GM10248 (cell line): ENCODE results near the gene LSM3.

ENCODE experiments used
- CTCF ChIA-PET: fragments of 300-600 bp; sonication (Branson Sonifier 250); formaldehyde crosslinking; extraction: SDS; loops from one replicate; lab custom pipeline; 2021; ENCODE audit warnings: antibody characterized with exemption; lab: Yijun Ruan, JAX
- POLR2A ChIA-PET: fragments of 350-650 bp; sonication (Branson Sonifier 250); formaldehyde crosslinking; extraction: SDS; loops from one replicate; lab custom pipeline; 2020; ENCODE audit warnings: antibody characterized with exemption; lab: Yijun Ruan, JAX
- DNase-seq: peaks from one replicate; pipeline ENCODE4 v3.0.0; 2012; ENCODE audit errors: extremely low spot score
- CTCF ChIP-seq: IDR thresholded peaks from 2 replicates; pipeline ENCODE4 v1.5.1; 2012; ENCODE audit warnings: mild to moderate bottlenecking, low read depth; ENCODE audit errors: extremely low read depth, missing control alignments, control extremely low read depth

The LSM3 gene

GRCh38 chr3:14141602-14142341 lies 36.8 kb upstream of the LSM3 start:
- no peak for DNase-seq
- ChIA-PET CTCF (interaction anchor here (1.1 to 2.0 kb wide), 4 partner anchors 15 to 62 kb away, joined by 3 to 6 read pairs (median 4); partner anchors contain the start of genes CHCHD4 and TMEM43), POLR2A (no interaction called here)
- TF ChIP-seq CTCF: no peak

DNA sequence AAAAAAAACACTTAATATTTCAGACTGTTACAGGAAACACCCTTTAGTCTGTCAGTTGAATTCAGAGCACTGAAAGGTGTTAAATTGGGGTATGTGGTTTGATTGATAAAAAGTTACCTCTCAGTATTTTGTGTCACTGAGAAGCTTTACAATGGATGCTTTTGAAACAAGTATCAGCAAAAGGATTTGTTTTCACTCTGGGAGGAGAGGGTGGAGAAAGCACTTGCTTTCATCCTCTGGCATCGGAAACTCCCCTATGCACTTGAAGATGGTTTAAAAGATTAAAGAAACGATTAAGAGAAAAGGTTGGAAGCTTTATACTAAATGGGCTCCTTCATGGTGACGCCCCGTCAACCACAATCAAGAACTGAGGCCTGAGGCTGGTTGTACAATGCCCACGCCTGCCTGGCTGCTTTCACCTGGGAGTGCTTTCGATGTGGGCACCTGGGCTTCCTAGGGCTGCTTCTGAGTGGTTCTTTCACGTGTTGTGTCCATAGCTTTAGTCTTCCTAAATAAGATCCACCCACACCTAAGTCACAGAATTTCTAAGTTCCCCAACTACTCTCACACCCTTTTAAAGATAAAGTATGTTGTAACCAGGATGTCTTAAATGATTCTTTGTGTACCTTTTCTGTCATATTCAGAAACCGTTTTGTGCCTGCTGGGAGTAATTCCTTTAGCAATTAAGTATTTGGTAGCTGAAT lies 35.9 kb upstream of the LSM3 start:
- no peak for DNase-seq
- ChIA-PET CTCF (interaction anchor here (1.1 to 2.0 kb wide), 4 partner anchors 15 to 61 kb away, joined by 3 to 6 read pairs (median 4); partner anchors contain the start of genes CHCHD4 and TMEM43), POLR2A (interaction anchor here (1.1 kb wide), 1 partner anchor 36 kb away, joined by 3 read pairs; the partner anchor contains the start of genes LSM3 and XPC)
- TF ChIP-seq CTCF: no peak

DNA sequence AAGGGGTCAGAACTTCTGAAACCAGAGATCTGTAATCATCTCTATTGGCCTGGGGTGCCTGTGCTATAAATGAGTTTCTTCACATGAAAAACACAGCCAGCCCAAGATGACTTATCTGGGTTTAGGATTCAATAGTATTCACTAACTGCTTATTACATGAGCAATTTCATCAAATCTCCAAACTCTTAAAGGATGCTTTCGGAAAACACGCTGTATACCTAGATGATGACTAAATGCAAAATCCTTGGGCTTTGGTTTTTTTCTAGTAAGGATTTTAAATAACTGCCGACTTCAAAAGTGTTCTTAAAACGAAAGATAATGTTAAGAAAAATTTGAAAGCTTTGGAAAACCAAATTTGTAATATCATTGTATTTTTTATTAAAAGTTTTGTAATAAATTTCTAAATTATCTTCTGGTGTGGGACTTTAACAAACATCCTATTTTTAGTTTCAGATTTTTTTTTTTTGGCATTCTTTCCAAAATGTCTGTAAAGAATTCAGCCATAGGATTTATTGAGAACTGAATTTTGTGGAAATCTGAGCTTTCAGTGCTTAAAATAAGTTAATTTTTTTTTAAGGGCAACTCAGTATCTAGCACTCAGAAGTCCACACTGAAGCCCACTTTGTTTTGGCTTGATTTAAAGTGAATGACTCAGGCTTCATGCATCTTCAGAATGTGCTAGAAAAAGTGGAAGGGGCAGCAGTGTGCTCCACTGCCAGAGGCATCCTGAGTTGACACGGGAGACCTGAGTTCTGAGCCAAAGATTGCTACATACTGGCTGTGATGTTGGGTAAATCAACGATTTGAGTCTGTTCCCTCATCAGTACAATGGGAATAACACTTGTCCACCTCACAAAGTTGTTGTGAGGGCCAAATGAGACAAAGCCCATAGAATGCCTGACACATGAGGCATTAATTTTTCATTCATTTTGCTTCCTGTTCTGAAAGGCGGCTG lies 35.1 kb upstream of the LSM3 start:
- CTCF ChIA-PET: interaction anchor here (1.1 to 1.5 kb wide), 5 partner anchors 13 to 247 kb away, joined by 3 to 4 read pairs (median 4); partner anchors contain the start of genes CHCHD4 and TMEM43
- no peak for DNase-seq
- POLR2A ChIA-PET: interaction anchor here (1.1 to 1.3 kb wide), 2 partner anchors 20 to 35 kb away, joined by 3 to 4 read pairs; partner anchors contain the start of genes LSM3 and XPC
- TF ChIP-seq CTCF: no peak

GRCh38 chr3:14144423-14145075 lies 34.1 kb upstream of the LSM3 start:
- CTCF ChIA-PET: interaction anchor here (1.1 to 1.5 kb wide), 3 partner anchors 14 to 248 kb away, joined by 3 to 4 read pairs (median 4); no protein-coding TSS in a partner anchor
- peak; percentile 92 for DNase-seq
- POLR2A ChIA-PET: interaction anchor here (1.3 kb wide), 1 partner anchor 21 kb away, joined by 4 read pairs; no protein-coding TSS in a partner anchor
- TF ChIP-seq CTCF: no peak

DNA sequence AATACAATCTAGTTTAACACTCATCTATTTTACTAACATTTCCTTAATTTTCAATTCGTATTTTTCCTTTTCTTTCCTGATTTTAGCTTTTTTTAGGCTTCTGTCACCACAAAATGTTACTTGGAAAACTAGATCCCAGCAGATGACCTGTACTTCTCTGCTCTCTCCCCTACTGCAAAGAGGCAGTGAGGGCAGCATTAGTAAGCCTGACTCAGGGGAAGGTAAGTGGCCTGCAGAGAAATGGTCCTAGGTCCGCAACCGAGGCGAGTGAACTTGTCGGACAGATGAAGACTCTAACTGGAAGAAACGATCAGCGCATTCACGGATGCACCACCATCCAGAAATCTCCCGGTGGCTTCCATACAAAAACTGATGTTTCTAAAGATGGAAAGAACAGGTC lies 33.4 kb upstream of the LSM3 start:
- TF ChIP-seq CTCF: no peak
- POLR2A ChIA-PET: interaction anchor here (1.1 to 1.3 kb wide), 2 partner anchors 20 to 21 kb away, joined by 4 to 7 read pairs; no protein-coding TSS in a partner anchor
- CTCF ChIA-PET: interaction anchor here (1.1 to 1.9 kb wide), 5 partner anchors 14 to 249 kb away, joined by 3 to 7 read pairs (median 4); no protein-coding TSS in a partner anchor
- DNase-seq: no peak
